GM21723 (cell line): Measurements from ENCODE around the gene DLGAP1.
"Not testable (repeated sequence)": the region's sequence is repeated elsewhere in the genome, so short reads cannot be mapped to it uniquely, and the experiment has no call there.

ENCODE experiments used
- ATAC-seq: cut with Tn5 transposase; IDR thresholded peaks from one replicate; pipeline ENCODE4 v1.9.1; 2021; ENCODE audit warnings: mild to moderate bottlenecking, moderate library complexity; ENCODE audit not compliant: unreplicated experiment

The DLGAP1 gene

GRCh38 chr18:3710712-3711301, 744.3 kb downstream of the DLGAP1 start:
- no peak for ATAC-seq

- no peak for ATAC-seq
Measured at GRCh38 chr18:3709205-3709604, 745.9 kb downstream of the DLGAP1 start.

- no peak for ATAC-seq
Measured at GRCh38 chr18:3706279-3707097, 748.6 kb downstream of the DLGAP1 start.

GRCh38 chr18:3704556-3705344, 750.4 kb downstream of the DLGAP1 start:
- no peak for ATAC-seq

- ATAC-seq: no peak
Measured at GRCh38 chr18:3703732-3704176, 751.4 kb downstream of the DLGAP1 start.

- ATAC-seq: not testable (repeated sequence)
Measured at GRCh38 chr18:3699707-3700567, 755.2 kb downstream of the DLGAP1 start.

- not testable (repeated sequence) for ATAC-seq
Measured at GRCh38 chr18:3694030-3694778, 760.9 kb downstream of the DLGAP1 start.

GRCh38 chr18:3693410-3693809, 761.7 kb downstream of the DLGAP1 start:
- no peak for ATAC-seq

GRCh38 chr18:3692691-3693090, 762.4 kb downstream of the DLGAP1 start:
- ATAC-seq: no peak

- no peak for ATAC-seq
Measured at GRCh38 chr18:3692113-3692621, 762.9 kb downstream of the DLGAP1 start.

GRCh38 chr18:3691705-3692104, 763.4 kb downstream of the DLGAP1 start:
- no peak for ATAC-seq

GRCh38 chr18:3690764-3691066, 764.4 kb downstream of the DLGAP1 start:
- ATAC-seq: no peak

- ATAC-seq: no peak
Measured at GRCh38 chr18:3689986-3690763, 764.9 kb downstream of the DLGAP1 start.

- ATAC-seq: no peak
Measured at GRCh38 chr18:3689091-3689490, 766.0 kb downstream of the DLGAP1 start.

- no peak for ATAC-seq
Measured at GRCh38 chr18:3688690-3689089, 766.4 kb downstream of the DLGAP1 start.

- no peak for ATAC-seq
Measured at GRCh38 chr18:3683483-3683882, 771.6 kb downstream of the DLGAP1 start.

- ATAC-seq: no peak
Measured at GRCh38 chr18:3682061-3682460, 773.0 kb downstream of the DLGAP1 start.

GRCh38 chr18:3679241-3679640, 775.9 kb downstream of the DLGAP1 start:
- ATAC-seq: no peak

- no peak for ATAC-seq
Measured at GRCh38 chr18:3675994-3676393, 779.1 kb downstream of the DLGAP1 start.
